ENCODE data around the gene MAGI1.
"Not testable (repeated sequence)": the region's sequence is repeated elsewhere in the genome, so short reads cannot be mapped to it uniquely, and the experiment has no call there.

The MAGI1 gene

DNA sequence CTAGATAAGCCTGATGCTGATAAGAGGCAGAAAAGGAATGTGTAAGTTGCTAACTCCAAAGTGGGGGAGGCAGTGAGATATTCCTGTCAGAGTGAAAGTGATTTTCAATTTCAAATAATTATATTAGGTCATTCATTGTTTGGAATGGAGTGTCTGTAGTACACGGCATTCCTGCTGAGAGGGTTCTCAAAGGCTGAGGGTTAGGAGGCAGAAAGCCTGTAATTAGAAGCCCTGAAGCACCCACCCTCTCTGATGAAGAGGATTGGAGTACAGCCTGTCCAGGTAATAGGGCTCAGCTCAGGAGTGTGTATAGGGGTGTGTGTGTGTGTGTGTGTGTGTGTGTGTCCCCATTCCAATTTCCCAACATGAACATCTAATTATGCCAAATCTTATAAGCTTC lies 486.8 kb downstream of the MAGI1 start:
- no peak for ATAC-seq

DNA sequence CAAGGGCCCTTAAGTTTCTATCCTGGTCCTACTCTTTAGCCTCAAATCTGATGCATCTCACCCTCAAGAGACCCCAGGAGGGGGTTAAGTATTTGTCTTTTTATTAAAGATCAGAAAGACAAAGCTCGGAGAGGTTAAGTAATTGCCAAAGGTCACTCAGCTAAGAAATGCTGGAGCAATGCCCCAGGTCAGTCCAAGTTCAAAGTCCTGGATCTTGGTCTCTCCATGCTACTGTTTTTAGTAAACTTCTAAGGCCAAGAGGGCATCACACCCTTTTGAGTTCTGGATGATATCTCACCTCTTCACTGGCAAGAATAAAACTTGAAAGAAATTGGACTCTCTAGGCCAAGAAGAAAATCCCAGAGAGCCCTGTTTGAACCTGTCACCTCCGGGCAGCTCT lies 488.6 kb downstream of the MAGI1 start:
- no peak for ATAC-seq

DNA sequence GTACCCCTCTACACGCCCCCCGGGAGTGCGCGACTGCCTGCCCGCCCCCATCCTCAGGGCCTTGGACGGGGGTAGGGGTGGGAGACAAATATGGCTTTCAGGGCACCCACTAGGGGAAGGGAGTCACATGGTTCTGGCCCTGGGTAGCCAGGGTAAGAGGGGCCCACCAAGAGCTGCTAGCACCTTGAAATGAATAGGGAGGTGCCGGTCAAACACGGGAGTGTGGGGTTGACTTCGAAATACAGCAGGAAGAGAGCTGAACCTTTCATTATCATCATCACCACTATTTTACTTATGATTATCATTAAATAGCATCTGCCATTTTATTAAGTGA lies 489.1 kb downstream of the MAGI1 start:
- no peak for ATAC-seq

DNA sequence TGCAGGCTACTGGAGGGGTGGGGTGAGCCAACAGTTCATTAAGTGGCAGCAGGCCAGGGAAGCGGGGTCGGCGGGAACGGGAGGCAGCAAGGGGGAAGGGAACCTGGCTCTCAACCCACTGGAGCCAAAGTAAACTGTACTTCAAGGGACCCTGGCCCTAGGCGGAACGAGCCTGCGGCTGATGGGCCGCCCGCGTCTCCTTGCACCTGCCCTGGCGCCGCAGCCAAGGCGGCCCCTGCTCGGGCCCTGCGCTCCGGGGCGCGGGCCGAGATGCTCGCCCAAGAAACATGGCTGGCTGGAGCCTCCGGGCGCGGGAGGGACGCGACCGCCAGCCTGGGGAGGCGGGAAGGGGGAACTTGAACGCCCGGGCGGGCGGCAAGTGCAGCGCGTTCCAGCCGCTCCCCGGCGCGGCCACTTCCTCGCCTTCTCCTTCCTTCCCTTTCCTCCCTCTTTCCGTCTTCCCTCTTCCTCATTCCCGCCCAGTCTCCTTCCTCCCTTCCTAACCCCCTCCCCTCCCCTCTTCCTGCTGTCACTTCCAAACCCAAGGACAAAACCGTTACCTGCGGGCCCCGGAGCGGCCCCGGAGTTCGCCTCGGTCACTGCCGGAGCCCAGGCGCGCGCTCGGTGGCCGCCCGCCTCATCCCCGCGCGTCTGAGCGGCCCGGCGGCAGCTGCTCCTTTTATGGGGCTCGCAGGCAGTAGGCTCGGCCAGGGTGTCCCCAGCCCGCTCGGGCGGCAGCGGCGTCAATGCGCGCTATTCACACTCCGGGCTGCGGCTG lies 489.7 kb downstream of the MAGI1 start:
- no peak for ATAC-seq

DNA sequence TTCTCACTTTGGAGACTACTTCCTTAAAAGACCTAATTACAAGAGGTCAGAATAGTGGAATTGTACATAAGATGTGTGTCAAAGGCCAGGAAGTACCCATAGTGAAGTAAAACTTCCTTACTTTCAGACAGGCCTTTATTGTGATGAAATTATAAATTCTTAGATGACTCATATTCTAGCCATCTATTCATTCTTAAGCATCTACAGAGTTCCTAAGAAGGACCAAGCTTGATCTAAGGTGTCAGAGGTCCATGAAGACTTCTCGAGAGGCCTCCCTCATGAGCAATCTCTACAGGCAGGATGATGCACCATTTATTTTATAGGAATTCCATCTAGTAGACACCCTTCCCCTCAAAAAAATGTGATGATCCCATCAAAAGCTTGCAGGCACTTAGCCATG lies 493.3 kb downstream of the MAGI1 start:
- ATAC-seq = no peak

DNA sequence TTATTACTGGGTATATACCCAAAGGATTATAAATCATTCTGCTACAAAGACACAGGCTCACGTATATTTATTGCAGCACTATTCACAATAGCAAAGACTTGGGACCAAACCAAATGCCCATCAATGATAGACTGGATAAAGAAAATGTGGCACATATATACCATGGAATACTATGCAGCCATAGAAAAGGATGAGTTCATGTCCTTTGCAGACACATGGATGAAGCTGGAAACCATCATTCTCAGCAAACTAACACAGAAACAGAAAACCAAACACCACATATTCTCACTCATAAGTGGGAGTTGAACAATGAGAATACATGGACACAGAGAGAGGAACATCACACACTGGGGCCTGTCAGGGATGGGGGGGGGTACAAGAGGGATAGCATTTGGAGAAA lies 495.3 kb downstream of the MAGI1 start:
- ATAC-seq = not testable (repeated sequence)

DNA sequence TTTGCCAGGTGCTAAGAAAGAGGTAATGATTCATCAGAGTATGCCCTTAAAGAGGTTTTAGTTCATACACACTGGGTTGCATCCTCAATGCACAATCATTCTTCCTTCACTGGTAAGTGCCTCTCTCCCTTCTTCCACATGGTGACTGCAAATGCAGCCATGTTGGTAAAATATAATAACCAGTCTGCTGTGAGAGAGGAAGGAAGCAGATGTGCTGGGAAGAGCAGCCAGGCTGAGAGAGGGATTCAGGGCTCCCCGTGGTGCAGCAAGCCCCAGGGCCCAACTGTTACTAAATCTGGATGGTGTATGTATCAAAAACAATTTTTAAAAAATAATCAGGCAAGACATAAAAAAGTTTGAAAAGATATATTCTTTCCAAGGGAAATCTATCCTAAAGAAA lies 498.1 kb downstream of the MAGI1 start:
- no peak for ATAC-seq

DNA sequence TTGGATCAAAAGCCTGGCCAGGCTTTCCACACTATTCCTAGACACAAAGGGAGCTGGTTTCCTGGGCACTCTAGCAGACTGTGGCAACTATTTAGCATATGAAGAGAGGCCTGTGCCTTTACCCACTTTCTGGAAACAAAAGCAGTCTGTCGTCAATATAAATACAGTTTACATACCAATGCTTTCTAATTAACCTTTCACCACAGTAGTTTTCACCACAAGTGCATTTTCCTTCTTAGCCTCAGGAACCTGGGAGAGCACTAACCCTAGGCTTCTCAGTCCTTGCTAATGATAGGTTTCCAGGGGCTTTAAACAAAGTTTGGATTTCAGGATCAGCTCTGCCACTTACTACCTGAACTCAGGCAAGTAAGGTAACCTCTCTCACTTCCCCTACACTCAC lies 499.1 kb downstream of the MAGI1 start:
- no peak for ATAC-seq

DNA sequence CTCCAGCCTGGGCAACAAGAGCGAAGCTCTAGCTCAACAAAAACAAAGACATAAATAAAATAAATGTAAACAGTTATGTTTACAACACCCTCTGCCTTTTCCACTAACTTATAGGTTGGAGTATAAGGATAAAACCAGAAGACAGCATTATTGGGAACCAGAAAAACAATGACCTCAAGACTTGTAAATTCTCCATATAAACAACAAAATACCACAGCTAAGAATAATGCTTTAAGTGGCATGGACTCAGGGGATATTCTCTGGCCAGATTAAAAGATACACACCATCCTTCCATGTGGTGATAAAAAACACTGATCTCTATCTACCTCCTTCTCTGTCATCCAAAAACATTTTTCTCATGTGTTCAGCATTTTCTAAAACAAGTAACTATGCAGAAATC lies 500.6 kb downstream of the MAGI1 start:
- ATAC-seq = no peak

DNA sequence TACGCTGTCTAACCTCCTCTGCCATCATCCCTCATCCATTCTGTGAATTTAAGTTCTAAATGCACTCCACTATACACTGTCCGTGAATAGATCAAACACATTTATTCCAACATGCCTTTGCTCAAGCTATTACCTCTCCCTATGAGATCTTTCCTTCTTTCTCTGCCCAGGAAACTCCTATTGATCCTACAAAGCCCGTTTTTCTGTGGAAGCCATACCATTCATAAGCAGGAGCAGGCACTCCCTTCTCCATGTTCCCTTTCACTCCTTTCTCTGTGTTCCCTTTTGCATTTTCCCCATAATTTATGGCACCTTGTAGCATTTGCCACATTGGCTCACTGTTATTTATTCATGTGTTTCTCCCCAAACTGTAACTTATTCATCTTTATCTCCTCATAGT lies 501.6 kb downstream of the MAGI1 start:
- ATAC-seq = no peak

DNA sequence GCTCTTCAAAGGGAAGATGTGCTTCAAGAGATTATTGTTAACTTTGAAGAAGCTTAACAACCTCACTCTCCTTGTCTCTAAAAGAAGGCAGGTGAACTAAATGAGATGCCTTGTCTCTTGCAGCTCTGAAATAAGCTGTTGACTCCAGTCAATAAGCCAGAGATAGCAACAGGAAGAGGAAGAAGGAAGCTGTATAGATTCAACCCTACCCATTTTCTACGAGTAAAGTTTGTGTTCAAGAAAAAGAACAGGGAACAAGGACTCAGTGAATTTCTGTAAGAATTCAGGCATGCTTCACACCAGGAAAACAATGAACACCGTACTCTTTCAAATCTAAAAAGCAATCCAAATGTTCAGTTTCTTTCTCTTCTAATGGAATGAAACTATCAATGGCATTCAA lies 503.5 kb downstream of the MAGI1 start:
- ATAC-seq = no peak

DNA sequence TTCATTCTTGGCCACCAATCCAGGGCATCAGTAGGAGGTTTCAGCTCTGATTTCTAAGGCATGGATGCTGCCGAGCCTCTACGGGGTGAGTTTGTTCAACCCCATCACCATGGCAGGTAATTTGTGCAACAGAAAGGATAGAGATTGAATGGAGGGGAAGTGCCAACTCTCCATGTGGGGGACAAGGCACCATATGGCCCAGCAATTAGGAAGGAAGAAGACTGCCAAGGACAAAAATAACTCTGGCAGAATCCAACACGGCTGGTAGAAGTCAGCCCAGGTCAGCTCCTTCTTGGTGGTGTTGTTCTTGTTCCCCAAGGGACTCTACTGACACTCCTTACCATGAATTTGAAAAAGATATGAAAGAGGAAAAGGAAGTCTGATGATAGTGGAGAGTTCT lies 503.9 kb downstream of the MAGI1 start:
- no peak for ATAC-seq

DNA sequence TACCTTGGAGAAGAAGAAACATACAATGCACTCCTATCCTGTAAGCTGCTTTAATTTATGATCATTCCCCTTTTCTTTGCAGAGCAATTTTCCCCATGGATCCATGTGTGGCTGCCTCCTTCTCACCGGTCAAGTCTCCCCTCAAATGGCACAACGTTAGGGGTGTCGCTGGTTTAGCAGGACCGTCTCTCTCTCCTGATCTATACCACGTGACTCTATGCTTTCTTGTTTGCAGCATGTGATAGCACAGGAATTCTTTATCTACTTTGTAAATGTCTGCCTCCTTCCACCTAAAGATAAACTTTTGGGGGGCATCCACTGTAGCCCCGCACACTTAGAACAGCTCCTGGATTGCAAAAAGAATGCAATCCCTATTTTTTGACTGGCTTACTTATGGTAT lies 506.0 kb downstream of the MAGI1 start:
- no peak for ATAC-seq

DNA sequence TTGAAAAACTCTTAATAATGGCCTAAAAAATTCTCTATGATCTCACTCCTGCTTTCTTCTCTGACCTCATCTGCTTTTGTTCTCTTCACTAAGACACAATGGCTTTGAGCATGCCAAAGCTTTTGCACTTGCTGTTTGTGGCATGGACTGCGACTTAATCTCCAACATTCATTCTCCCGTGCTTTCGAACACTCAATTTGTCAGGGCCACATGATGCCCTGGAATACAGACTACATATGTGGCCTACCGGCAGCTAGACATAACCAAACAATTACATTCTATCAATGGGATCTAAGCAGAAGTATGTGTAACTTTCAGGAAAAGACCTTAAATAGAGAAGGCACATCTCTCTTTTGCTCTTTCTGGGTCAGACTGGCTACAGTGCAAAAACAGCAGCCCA lies 506.5 kb downstream of the MAGI1 start:
- ATAC-seq = no peak

DNA sequence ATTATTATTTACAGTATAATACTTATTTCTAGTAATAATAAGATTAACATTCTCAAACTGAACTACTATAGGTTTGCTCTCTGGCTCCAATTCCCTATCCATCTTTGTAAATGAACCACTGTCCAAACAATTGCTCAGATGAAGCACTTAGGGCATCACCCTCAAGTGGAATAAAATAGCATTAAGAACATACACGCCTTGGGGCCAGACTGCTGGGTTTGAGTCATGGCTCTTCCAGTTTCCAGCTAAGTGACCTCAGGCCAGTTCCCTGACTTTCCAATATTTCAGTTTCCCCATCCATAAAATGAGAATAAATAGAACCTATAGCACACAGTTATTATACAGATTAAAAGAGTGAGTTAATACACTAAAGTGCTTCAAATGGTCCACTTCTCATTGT lies 507.2 kb downstream of the MAGI1 start:
- ATAC-seq = no peak

DNA sequence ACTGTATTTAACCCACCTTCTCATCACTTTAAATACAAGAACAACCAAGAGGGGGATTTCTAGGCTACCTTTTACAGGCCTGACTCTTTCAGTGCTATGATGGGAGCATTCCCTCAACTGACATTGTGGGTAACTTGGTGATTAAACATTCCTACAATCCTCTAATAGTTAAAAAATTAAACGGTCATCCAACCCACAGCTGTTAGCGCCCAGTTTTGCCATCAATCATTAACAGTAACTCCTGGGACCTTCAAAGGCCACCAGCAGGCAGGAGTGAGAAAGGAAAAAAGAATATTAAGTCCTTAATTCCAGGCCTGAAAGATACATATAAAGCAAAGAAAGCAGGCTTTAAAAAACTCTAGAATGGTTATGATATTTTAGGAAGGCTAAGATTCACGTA lies 512.1 kb downstream of the MAGI1 start:
- no peak for ATAC-seq

DNA sequence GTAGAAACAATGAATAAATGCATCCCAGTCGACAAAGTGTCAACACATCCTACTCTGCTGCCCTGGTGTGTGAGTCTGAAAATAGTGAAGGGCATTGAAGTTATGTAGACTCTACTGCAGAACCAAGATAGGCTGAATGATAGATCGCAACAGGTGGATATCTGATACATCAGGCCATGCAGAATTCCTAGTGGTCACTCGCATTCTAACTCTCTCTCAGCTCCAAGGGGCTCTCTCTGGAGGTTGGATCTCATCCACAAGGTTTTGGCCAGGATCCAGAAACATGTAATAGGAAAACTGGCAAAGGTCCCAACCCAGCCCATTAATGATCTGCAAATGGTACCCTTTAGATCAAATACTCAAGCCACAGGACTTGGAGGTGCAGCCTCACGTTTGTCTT lies 514.1 kb downstream of the MAGI1 start:
- no peak for ATAC-seq

DNA sequence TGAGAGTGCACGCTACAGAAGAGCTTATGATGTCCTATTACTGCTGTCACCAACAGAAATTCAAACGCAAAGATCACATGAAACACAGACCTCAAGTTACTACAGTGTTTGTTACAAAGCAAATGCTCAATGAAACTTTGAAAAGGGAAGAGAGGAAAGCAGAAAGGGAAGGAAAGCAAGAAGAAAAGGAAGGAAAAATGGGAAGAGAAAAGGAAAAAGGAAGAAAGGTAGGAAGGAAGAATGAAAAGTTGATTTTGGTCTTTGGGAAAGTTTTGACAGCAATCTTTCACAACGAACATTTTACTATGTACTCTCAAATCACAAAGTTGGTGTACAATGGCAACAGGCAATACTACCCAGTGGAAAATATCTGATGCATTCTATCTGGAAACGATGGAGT lies 514.8 kb downstream of the MAGI1 start:
- ATAC-seq = no peak

DNA sequence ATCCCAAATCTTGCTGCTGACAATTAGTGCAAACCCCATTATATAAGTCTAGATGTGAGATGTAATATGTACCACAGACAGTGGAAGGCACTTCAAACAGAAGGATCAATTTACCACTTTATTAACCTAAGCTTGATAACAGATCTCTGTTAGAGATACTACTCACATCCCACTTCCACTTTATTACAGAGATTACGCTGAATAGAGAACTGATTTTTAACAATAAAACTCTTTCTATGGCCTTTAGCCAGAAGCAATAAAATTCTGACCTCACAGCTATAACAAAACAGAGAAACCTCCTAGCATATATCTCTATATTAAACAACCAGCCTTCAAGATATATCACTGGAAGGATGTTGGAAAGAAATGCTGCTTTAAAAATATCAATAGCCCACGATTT lies 517.7 kb downstream of the MAGI1 start:
- ATAC-seq = no peak

DNA sequence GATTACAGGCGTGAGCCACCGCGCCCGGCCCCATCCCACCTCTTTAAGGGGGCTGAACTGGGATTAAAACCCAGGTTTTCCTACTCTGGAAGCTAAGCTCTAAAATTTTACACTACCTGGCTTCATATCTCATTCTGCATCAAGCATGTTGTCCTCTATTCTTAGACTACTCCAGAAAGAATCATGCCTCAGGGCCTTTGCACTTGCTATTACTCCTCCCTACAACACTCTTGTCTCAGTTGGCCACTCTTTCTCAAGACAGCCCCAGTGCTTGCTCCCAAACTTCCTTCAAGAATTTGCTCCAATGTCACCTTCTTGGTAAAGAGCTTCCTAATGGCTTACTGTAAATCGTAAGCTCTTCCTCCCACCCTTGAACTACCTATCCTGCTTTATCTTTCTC lies 521.7 kb downstream of the MAGI1 start:
- ATAC-seq = no peak

DNA sequence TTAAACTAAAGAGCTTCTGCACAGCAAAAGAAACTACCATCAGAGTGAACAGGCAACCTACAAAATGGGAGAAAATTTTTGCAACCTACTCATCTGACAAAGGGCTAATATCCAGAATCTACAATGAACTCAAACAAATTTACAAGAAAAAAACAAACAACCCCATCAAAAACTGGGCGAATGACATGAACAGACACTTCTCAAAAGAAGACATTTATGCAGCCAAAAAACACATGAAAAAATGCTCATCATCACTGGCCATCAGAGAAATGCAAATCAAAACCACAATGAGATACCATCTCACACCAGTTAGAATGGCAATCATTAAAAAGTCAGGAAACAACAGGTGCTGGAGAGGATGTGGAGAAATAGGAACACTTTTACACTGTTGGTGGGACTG lies 524.4 kb downstream of the MAGI1 start:
- ATAC-seq = not testable (repeated sequence)

DNA sequence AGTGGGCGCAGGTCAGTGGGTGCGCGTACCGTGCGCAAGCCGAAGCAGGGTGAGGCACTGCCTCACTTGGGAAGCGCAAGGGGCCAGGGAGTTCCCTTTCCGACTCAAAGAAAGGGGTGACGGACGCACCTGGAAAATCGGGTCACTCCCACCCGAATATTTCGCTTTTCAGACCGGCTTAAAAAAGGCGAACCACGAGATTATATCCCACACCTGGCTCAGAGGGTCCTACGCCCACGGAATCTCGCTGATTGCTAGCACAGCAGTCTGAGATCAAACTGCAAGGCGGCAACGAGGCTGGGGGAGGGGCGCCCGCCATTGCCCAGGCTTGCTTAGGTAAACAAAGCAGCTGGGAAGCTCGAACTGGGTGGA lies 529.3 kb downstream of the MAGI1 start:
- ATAC-seq = not testable (repeated sequence)

DNA sequence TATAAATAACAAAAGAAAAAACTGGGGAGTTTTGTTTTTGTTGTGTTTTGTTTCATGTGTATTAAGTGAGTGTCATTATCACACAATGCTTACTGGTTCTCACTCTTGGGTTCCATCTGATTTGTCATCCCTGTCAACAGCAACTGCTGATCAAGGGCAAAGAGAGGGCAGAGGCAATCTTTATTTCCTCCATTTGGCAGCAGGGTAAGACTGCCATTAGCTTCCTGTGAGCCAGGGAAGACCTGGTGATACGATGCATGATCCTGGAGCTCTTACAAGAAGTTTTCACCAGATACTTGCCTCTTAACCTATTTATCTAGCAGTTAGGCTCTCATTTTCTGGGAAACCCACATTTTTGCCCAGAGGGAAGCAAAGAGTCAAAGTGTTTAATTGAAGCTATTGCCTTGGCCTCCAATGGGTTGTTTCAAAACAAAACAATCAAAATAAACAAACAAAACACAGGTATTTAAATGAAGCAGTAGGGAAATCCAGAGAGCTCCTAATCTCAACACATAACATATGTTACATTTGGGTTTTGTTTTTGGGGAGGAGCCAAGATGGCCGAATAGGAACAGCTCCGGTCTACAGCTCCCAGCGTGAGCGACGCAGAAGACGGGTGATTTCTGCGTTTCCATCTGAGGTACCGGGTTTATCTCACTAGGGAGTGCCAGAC lies 529.8 kb downstream of the MAGI1 start:
- ATAC-seq = no peak

DNA sequence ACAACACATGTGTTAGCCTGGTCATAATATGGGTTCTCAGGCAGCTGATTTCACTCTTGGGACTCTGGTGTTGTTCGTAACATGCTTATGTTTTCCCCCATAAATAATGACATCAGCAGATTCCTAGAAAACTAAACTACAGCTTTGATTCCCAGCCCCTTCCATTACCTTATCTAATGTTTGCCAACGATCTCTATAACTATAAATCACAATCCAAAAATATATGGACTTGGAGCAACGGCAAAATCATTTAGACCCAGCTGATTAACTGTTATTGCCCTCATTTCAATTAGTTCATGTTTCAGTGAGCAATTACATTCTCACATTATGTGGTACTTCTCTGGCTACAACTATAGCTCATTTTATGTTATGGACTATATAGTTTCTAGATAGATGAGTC lies 531.3 kb downstream of the MAGI1 start:
- no peak for ATAC-seq

DNA sequence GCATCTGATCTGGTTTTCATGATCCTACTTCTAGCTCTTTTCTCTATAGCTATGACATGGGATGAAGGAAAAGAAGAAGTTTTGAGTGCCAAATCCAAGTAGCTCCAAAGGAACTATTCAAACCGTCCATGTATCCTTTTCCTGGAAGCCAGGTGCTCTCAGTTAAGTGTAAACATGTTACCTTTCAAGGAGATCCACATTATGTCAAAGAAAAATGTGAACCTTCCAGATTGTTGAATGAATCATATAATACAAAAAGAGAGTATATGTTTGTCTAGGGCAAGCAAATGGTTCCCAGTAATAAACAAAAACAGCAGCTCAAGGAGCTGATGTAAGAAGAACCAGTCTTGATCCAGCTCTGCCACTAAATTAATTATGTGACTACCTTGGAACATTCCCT lies 534.9 kb downstream of the MAGI1 start:
- no peak for ATAC-seq
